IMR-90 (cell line): ENCODE results near the gene PIK3IP1. TPM values are rescaled to one million over a fixed set of nuclear protein-coding genes. Genes with fewer than 3 reads are reported as not detected.

Experiments
- ATAC-seq: fragments of 200-7000 bp; cut with Tn5 transposase; 2 replicates; pipeline ENCODE4 v1.9.1; 2020; ENCODE audit warnings: low read depth, mild to moderate bottlenecking, moderate library complexity
- BruUV-seq: library from RNA; stranded (reverse); fragments of 400-500 nt; replicated peaks from 2 replicates; lab custom pipeline; 2021; lab: Mats Ljungman, UMichigan
- CTCF ChIA-PET: fragments of 300-600 bp; formaldehyde crosslinking; extraction: SDS; loops from one replicate; lab custom pipeline; 2021; ENCODE audit warnings: antibody characterized with exemption; lab: Yijun Ruan, JAX
- POLR2A ChIA-PET: fragments of 300-600 bp; sonication (Branson Sonifier 250); formaldehyde crosslinking; loops from one replicate; lab custom pipeline; 2022; ENCODE audit warnings: antibody characterized with exemption; ENCODE audit not compliant: unreplicated experiment; lab: Charles Lee
- DNase-seq: peaks from one replicate; pipeline ENCODE4 v3.0.0; 2013
- H2AFZ ChIP-seq: replicated peaks from 2 replicates; pipeline ENCODE3; 2013; ENCODE audit warnings: low read length, mild to moderate bottlenecking; ENCODE audit not compliant: poor library complexity
- H2AK5ac ChIP-seq: 2 replicates; pipeline ENCODE4 v1.6.1; 2013; ENCODE audit warnings: low read depth, low read length, inconsistent platforms
- H2AK9ac ChIP-seq: replicated peaks from 2 replicates; pipeline ENCODE3; 2013; ENCODE audit warnings: mild to moderate bottlenecking, low read depth, low read length, moderate library complexity; ENCODE audit not compliant: poor library complexity
- H2BK120ac ChIP-seq: 2 replicates; pipeline ENCODE4 v1.6.1; 2013; ENCODE audit warnings: low read depth, low read length, inconsistent platforms
- H2BK15ac ChIP-seq: 3 replicates; pipeline ENCODE4 v1.6.1; 2013; ENCODE audit warnings: low read depth, low read length, inconsistent platforms
- H2BK20ac ChIP-seq: 2 replicates; pipeline ENCODE4 v1.6.1; 2013; ENCODE audit warnings: low read depth, mild to moderate bottlenecking, inconsistent platforms, low read length, moderate library complexity
- H2BK5ac ChIP-seq: 2 replicates; pipeline ENCODE4 v1.6.1; 2013; ENCODE audit warnings: mild to moderate bottlenecking, low read depth, low read length, inconsistent platforms; ENCODE audit not compliant: poor library complexity, severe bottlenecking
- H3K14ac ChIP-seq: replicated peaks from 2 replicates; pipeline ENCODE4 v1.6.1; 2013; ENCODE audit warnings: low read depth, low read length, inconsistent platforms
- H3K18ac ChIP-seq: 2 replicates; pipeline ENCODE4 v1.6.1; 2013; ENCODE audit warnings: low read depth, low read length, control low read depth
- H3K23ac ChIP-seq: 2 replicates; pipeline ENCODE4 v1.6.1; 2013; ENCODE audit warnings: low read depth, low read length, inconsistent platforms
- H3K27ac ChIP-seq: 2 replicates; pipeline ENCODE4 v1.5.1; 2013; ENCODE audit warnings: mild to moderate bottlenecking, control low read depth, low read length; ENCODE audit not compliant: insufficient read depth
- H3K27me3 ChIP-seq: 2 replicates; pipeline ENCODE4 v1.6.1; 2013; ENCODE audit warnings: low read length; ENCODE audit not compliant: control insufficient read depth, insufficient read depth
- H3K36me3 ChIP-seq: 2 replicates; pipeline ENCODE4 v1.6.1; 2013; ENCODE audit warnings: low read length, mixed read lengths; ENCODE audit not compliant: control insufficient read depth, insufficient read depth
- H3K4ac ChIP-seq: 2 replicates; pipeline ENCODE4 v1.6.1; 2013; ENCODE audit warnings: low read depth, low read length, inconsistent platforms
- H3K4me1 ChIP-seq: 2 replicates; pipeline ENCODE4 v1.6.1; 2013; ENCODE audit warnings: low read length, mixed read lengths; ENCODE audit not compliant: control insufficient read depth, insufficient read depth
- H3K4me2 ChIP-seq: 2 replicates; pipeline ENCODE4 v1.6.1; 2013; ENCODE audit warnings: low read depth, mild to moderate bottlenecking, control low read depth, low read length, moderate library complexity
- H3K4me3 ChIP-seq: 2 replicates; pipeline ENCODE4 v1.5.1; 2013; ENCODE audit warnings: low read depth, mild to moderate bottlenecking, control low read depth, low read length, moderate library complexity; ENCODE audit not compliant: insufficient read depth
- H3K56ac ChIP-seq: 2 replicates; pipeline ENCODE4 v1.6.1; 2013; ENCODE audit warnings: low read length, inconsistent platforms; ENCODE audit not compliant: insufficient read depth; ENCODE audit errors: extremely low read depth
- H3K79me1 ChIP-seq, 2 experiments: 2 replicates each; pipeline ENCODE4 v1.6.1; 2013; ENCODE audit warnings: low read length in 2 of 2, inconsistent platforms in 1 of 2, low read depth in 1 of 2
- H3K9ac ChIP-seq: 2 replicates; pipeline ENCODE4 v1.6.1; 2013; ENCODE audit warnings: low read depth, low read length, control low read depth
- H3K9me1 ChIP-seq: 2 replicates; pipeline ENCODE4 v1.6.1; 2013; ENCODE audit warnings: low read length, inconsistent platforms; ENCODE audit not compliant: insufficient read depth
- H3K9me3 ChIP-seq: 2 replicates; pipeline ENCODE4 v1.6.1; 2013; ENCODE audit warnings: low read length; ENCODE audit not compliant: control insufficient read depth, insufficient read depth
- H4K20me1 ChIP-seq: 2 replicates; pipeline ENCODE4 v1.6.1; 2013; ENCODE audit warnings: low read length, inconsistent platforms; ENCODE audit not compliant: insufficient read depth
- H4K5ac ChIP-seq: 2 replicates; pipeline ENCODE4 v1.6.1; 2013; ENCODE audit warnings: mild to moderate bottlenecking, low read depth, low read length, control low read depth
- H4K8ac ChIP-seq, 2 experiments: 2 replicates each; pipeline ENCODE4 v1.6.1; 2013; ENCODE audit warnings: low read depth in 2 of 2, low read length in 2 of 2, control low read depth in 1 of 2, inconsistent platforms in 1 of 2
- H4K91ac ChIP-seq: 2 replicates; pipeline ENCODE4 v1.6.1; 2013; ENCODE audit warnings: low read depth, low read length, inconsistent platforms; ENCODE audit not compliant: insufficient read depth
- MAFK ChIP-seq: IDR thresholded peaks from 2 replicates; pipeline ENCODE4 v1.6.1; 2012; ENCODE audit warnings: low read depth, low read length, improper control_type of control experiment
- MAZ ChIP-seq: IDR thresholded peaks from 2 replicates; pipeline ENCODE4 v1.6.1; 2012; ENCODE audit warnings: low read depth, mild to moderate bottlenecking, low read length, improper control_type of control experiment, moderate library complexity, borderline replicate concordance
- MXI1 ChIP-seq: IDR thresholded peaks from 2 replicates; pipeline ENCODE4 v1.6.1; 2012; ENCODE audit warnings: low read depth, mild to moderate bottlenecking, low read length, moderate library complexity, borderline replicate concordance
- POLR2A ChIP-seq: IDR thresholded peaks from 2 replicates; pipeline ENCODE4 v1.6.1; 2012; ENCODE audit warnings: mild to moderate bottlenecking, low read depth, low read length
- SMC3 ChIP-seq: fragments of 150-350 bp; IDR thresholded peaks from 2 replicates; pipeline ENCODE4 v1.6.1; 2016; ENCODE audit warnings: low read depth, mild to moderate bottlenecking, antibody characterized with exemption, low read length, moderate library complexity
- WGBS, 2 experiments: methylation state at CpG; one replicate each; pipeline versions ENCODE4 v1.1.5 to v1.1.7; 2013; ENCODE audit warnings: missing lambda C conversion rate in 2 of 2; ENCODE audit not compliant: insufficient read length in 1 of 2; ENCODE audit errors: extremely low coverage in 2 of 2; 5-methylcytosine and 5-hydroxymethylcytosine counted together
- dilution Hi-C: fragments of 300-500 bp; cut with HindIII; formaldehyde crosslinking; loops from one replicate; pipeline ENCODE4 v1.14.3; 2018; ENCODE audit warnings: low sequenced_read_pairs; ENCODE audit not compliant: unreplicated experiment
- in situ Hi-C: fragments of 300-500 bp; cut with MboI; formaldehyde crosslinking; loops from 3 replicates; pipeline ENCODE4 v1.14.3; 2019; ENCODE audit warnings: low sequenced_read_pairs, inconsistent platforms, mixed read lengths
- intact Hi-C: fragments of 100-400 bp; cut with micrococcal nuclease; formaldehyde crosslinking; loops from 2 replicates; pipeline ENCODE4 v1.10.0; 2022
- polyA plus RNA-seq, 3 experiments: library from polyadenylated mRNA; depleted of rRNA; stranded (reverse); fragments of >200 nt; gene quantifications; 2 replicates each; pipeline ENCODE4 v1.2.3, GENCODE V29; 2012; ENCODE audit warnings: low replicate concordance in 1 of 3
- total RNA-seq: library from RNA; depleted of rRNA; stranded (reverse); fragments of >200 nt; gene quantifications from 2 replicates; pipeline ENCODE4 v1.2.3, GENCODE V29; 2012
- TF ChIP-seq, protein P1 (sequence below): fragments of 150-350 bp; IDR thresholded peaks from 2 replicates; pipeline ENCODE4 v1.6.1; 2017; ENCODE audit warnings: mild to moderate bottlenecking, antibody characterized with exemption, low read length, low read depth
- TF ChIP-seq, protein P2 (sequence below): conservative IDR thresholded peaks from 2 replicates; pipeline ENCODE4 v1.5.1; 2012; ENCODE audit warnings: mild to moderate bottlenecking, low read depth, low read length, improper control_type of control experiment

Gene PIK3IP1
- total and polyA plus RNA-seq, 2 of the 4 experiments (the other 2 are of a cell fraction), result 12.9 to 17.6 TPM

DNA sequence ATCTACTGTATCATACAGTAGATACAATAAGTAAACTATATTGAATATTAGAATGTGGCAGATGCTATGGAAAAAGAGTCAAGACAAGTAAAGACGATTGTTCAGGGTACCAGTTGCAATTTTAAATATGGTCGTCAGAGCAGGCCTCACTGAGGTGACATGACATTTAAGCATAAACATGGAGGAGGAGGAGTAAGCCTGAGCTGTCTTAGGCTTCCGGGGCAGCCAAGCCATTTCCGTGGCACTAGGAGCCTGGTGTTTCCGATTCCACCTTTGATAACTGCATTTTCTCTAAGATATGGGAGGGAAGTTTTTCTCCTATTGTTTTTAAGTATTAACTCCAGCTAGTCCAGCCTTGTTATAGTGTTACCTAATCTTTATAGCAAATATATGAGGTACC, 14.5 kb downstream of the PIK3IP1 start:
- no peak overlapping the region for H3K14ac ChIP-seq
- POLR2A ChIA-PET, result no interaction called here
- no peak for ATAC-seq

More for the DNA sequence above, 14.5 kb downstream of the PIK3IP1 start:
- Histone ChIP-seq H3K23ac (no peak overlapping the region), H4K5ac (no peak overlapping the region), H3K9me3 (no peaks in the 10 kb centered on the region), H4K20me1 (peaks cover 7% of the 10 kb centered on the region; the same call in 1 of the 2 replicates), H2BK20ac (no peak overlapping the region), H3K9me1 (no peaks in the 10 kb centered on the region; the same call in 1 of the 2 replicates), H2AK5ac (no peak overlapping the region), H2BK15ac (no peak overlapping the region), H3K56ac (no peak overlapping the region), H3K27me3 (no peaks in the 10 kb centered on the region), H3K79me1 (no peaks in the 10 kb centered on the region), H4K8ac (no peak overlapping the region), H2AK9ac (no peak overlapping the region), H3K4me2 (no peak overlapping the region), H3K4ac (no peak overlapping the region), H3K27ac (no peak overlapping the region), H3K4me1 (no peaks in the 10 kb centered on the region), H2AFZ (no peak overlapping the region), H3K4me3 (no peak overlapping the region), H2BK120ac (no peak overlapping the region), H3K9ac (no peak overlapping the region), H3K36me3 (peaks cover 46% of the 10 kb centered on the region), H3K18ac (no peak overlapping the region), H4K91ac (no peak overlapping the region), H2BK5ac (no peak overlapping the region)
- dilution Hi-C loops, result no loop called here
- no CpG with 5 or more reads among the region's 5 CpGs for WGBS, 2 experiments
- intact Hi-C loops, result no loop called here
- no peak for DNase-seq
- CTCF ChIA-PET, result interaction anchor here (0.5 kb wide), 1 partner anchor 348 kb away, joined by 4 read pairs; no protein-coding TSS in a partner anchor
- BruUV-seq, result no TSS peak
- TF ChIP-seq, protein P1, sequence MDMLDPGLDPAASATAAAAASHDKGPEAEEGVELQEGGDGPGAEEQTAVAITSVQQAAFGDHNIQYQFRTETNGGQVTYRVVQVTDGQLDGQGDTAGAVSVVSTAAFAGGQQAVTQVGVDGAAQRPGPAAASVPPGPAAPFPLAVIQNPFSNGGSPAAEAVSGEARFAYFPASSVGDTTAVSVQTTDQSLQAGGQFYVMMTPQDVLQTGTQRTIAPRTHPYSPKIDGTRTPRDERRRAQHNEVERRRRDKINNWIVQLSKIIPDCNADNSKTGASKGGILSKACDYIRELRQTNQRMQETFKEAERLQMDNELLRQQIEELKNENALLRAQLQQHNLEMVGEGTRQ, result no peak
- no peak for TF ChIP-seq MAZ
- no peak for TF ChIP-seq POLR2A
- TF ChIP-seq, protein P2, sequence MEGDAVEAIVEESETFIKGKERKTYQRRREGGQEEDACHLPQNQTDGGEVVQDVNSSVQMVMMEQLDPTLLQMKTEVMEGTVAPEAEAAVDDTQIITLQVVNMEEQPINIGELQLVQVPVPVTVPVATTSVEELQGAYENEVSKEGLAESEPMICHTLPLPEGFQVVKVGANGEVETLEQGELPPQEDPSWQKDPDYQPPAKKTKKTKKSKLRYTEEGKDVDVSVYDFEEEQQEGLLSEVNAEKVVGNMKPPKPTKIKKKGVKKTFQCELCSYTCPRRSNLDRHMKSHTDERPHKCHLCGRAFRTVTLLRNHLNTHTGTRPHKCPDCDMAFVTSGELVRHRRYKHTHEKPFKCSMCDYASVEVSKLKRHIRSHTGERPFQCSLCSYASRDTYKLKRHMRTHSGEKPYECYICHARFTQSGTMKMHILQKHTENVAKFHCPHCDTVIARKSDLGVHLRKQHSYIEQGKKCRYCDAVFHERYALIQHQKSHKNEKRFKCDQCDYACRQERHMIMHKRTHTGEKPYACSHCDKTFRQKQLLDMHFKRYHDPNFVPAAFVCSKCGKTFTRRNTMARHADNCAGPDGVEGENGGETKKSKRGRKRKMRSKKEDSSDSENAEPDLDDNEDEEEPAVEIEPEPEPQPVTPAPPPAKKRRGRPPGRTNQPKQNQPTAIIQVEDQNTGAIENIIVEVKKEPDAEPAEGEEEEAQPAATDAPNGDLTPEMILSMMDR, result no peak
- no peak for TF ChIP-seq MXI1
- no peak for TF ChIP-seq SMC3
- no peak for TF ChIP-seq MAFK
- in situ Hi-C loops, result no loop called here
